Fibroblast of lung (primary cell): ENCODE results near the gene LRFN2. TPM values are rescaled to one million over a fixed set of nuclear protein-coding genes. Genes with fewer than 3 reads are reported as not detected.

ENCODE experiments used
- DNase-seq, 2 donors: peaks; one replicate each; pipeline versions ENCODE4 v3.0.0 to v3.0.0-alpha.2; 2010; ENCODE audit warnings: low read depth in 2 of 2
- H2AFZ ChIP-seq: 2 replicates; pipeline ENCODE4 v1.5.1; 2012; ENCODE audit warnings: low read length, control low read depth, inconsistent platforms
- H3K27ac ChIP-seq: 2 replicates; pipeline ENCODE4 v1.5.1; 2011; ENCODE audit warnings: low read length, control low read depth; ENCODE audit not compliant: insufficient read depth
- H3K27me3 ChIP-seq: 2 replicates; pipeline ENCODE4 v1.5.1; 2011; ENCODE audit warnings: mild to moderate bottlenecking, low read length; ENCODE audit not compliant: control insufficient read depth, insufficient read depth
- H3K36me3 ChIP-seq: 2 replicates; pipeline ENCODE4 v1.5.1; 2011; ENCODE audit warnings: low read length; ENCODE audit not compliant: control insufficient read depth, insufficient read depth
- H3K4me1 ChIP-seq: 2 replicates; pipeline ENCODE4 v1.5.1; 2011; ENCODE audit warnings: low read length; ENCODE audit not compliant: control insufficient read depth, insufficient read depth; ENCODE audit errors: extremely low read depth
- H3K4me2 ChIP-seq: 2 replicates; pipeline ENCODE4 v1.5.1; 2011; ENCODE audit warnings: low read length, control low read depth; ENCODE audit not compliant: insufficient read depth; ENCODE audit errors: extremely low read depth
- H3K4me3 ChIP-seq, 4 experiments: fragments of 200-600 bp in 1 of 4; sonication (generic) in 1 of 4; replicated peaks in 1 of 4; 2 replicates each; pipeline ENCODE4 v1.5.1; 2011 to 2016; ENCODE audit warnings: low read length in 4 of 4, low read depth in 3 of 4, mild to moderate bottlenecking in 3 of 4, control low read depth in 2 of 4, inconsistent platforms in 1 of 4, mixed read lengths in 1 of 4; ENCODE audit not compliant: insufficient read depth in 1 of 4; ENCODE audit errors: control extremely low read depth in 1 of 4
- H3K79me2 ChIP-seq: 2 replicates; pipeline ENCODE4 v1.5.1; 2012; ENCODE audit warnings: mild to moderate bottlenecking, low read length, inconsistent platforms; ENCODE audit not compliant: control insufficient read depth, insufficient read depth
- H3K9ac ChIP-seq: 2 replicates; pipeline ENCODE4 v1.5.1; 2011; ENCODE audit warnings: mild to moderate bottlenecking, low read length, control low read depth; ENCODE audit not compliant: insufficient read depth
- H3K9me3 ChIP-seq: 2 replicates; pipeline ENCODE4 v1.5.1; 2012; ENCODE audit warnings: low read depth, low read length; ENCODE audit not compliant: control insufficient read depth, insufficient read depth
- H4K20me1 ChIP-seq: 2 replicates; pipeline ENCODE4 v1.5.1; 2011; ENCODE audit warnings: low read length; ENCODE audit not compliant: control insufficient read depth, insufficient read depth; ENCODE audit errors: extremely low read depth
- EZH2 ChIP-seq: IDR thresholded peaks from 2 replicates; pipeline ENCODE4 v1.5.1; 2012; ENCODE audit warnings: low read length, control low read depth, mild to moderate bottlenecking; ENCODE audit errors: missing control alignments
- polyA plus RNA-seq, 2 donors: library from polyadenylated mRNA; depleted of rRNA in 1 of 2; stranded (reverse) in 1 of 2; unstranded in 1 of 2; fragments of >200 nt; gene quantifications; 2 replicates each; pipeline ENCODE4 v1.2.1, GENCODE V29; 2011 to 2012; ENCODE audit warnings: missing spikeins in 1 of 2
- total RNA-seq: library from RNA; depleted of rRNA; stranded (reverse); fragments of >200 nt; gene quantifications from 2 replicates; pipeline ENCODE4 v1.2.1, GENCODE V29; 2014
- TF ChIP-seq, protein P1 (sequence below), 2 donors: IDR thresholded peaks in 1 of 2; conservative IDR thresholded peaks in 1 of 2; 1 replicate in 1 of 2; 2 replicates in 1 of 2; pipeline ENCODE4 v1.5.1; 2011 to 2012; ENCODE audit warnings: low read length in 2 of 2, control low read depth in 1 of 2, inconsistent platforms in 1 of 2, low read depth in 1 of 2, mild to moderate bottlenecking in 1 of 2

Gene LRFN2
- total and polyA plus RNA-seq, 2 donors (not counting 1 experiment from before 2014, with no cell fraction given), result not detected

- Histone ChIP-seq H3K4me1 (no peaks in the 10 kb centered on the region), H3K36me3 (no peaks in the 10 kb centered on the region)
- TF ChIP-seq EZH2, result no peak
- TF ChIP-seq, protein P1, sequence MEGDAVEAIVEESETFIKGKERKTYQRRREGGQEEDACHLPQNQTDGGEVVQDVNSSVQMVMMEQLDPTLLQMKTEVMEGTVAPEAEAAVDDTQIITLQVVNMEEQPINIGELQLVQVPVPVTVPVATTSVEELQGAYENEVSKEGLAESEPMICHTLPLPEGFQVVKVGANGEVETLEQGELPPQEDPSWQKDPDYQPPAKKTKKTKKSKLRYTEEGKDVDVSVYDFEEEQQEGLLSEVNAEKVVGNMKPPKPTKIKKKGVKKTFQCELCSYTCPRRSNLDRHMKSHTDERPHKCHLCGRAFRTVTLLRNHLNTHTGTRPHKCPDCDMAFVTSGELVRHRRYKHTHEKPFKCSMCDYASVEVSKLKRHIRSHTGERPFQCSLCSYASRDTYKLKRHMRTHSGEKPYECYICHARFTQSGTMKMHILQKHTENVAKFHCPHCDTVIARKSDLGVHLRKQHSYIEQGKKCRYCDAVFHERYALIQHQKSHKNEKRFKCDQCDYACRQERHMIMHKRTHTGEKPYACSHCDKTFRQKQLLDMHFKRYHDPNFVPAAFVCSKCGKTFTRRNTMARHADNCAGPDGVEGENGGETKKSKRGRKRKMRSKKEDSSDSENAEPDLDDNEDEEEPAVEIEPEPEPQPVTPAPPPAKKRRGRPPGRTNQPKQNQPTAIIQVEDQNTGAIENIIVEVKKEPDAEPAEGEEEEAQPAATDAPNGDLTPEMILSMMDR (conservative IDR thresholded peaks at IDR 0.05 in 1 of 2, IDR thresholded peaks at IDR 0.05 in 1 of 2; ENCODE audit: low read depth in 1 of 2, low read length in 2 of 2), result no peak
Measured at GRCh38 chr6:40393641-40394040, 193.5 kb downstream of the LRFN2 start.

GRCh38 chr6:40392589-40392988 lies 194.6 kb downstream of the LRFN2 start:
- no peaks in the 10 kb centered on the region for H3K79me2 ChIP-seq
- H3K9me3 ChIP-seq, result no peaks in the 10 kb centered on the region
- H3K4me1 ChIP-seq, result no peaks in the 10 kb centered on the region
- no peak overlapping the region for H3K27ac ChIP-seq
- no peak for DNase-seq
- H2AFZ ChIP-seq, result no peak overlapping the region
- TF ChIP-seq, protein P1 (conservative IDR thresholded peaks at IDR 0.05 in 1 of 2, IDR thresholded peaks at IDR 0.05 in 1 of 2; ENCODE audit: low read depth in 1 of 2, low read length in 2 of 2), result no peak
- no peak for TF ChIP-seq EZH2
- no peaks in the 10 kb centered on the region for H3K27me3 ChIP-seq
- H3K4me2 ChIP-seq, result no peak overlapping the region
- H3K9ac ChIP-seq, result no peak overlapping the region
- H3K4me3 ChIP-seq, result no peak overlapping the region
- H4K20me1 ChIP-seq, result no peaks in the 10 kb centered on the region
- no peaks in the 10 kb centered on the region for H3K36me3 ChIP-seq

More at GRCh38 chr6:40393641-40394040, 193.5 kb downstream of the LRFN2 start:
- no peak overlapping the region for H3K4me3 ChIP-seq
- no peaks in the 10 kb centered on the region for H3K9me3 ChIP-seq
- no peaks in the 10 kb centered on the region for H4K20me1 ChIP-seq
- H3K27ac ChIP-seq, result no peak overlapping the region
- H3K79me2 ChIP-seq, result no peaks in the 10 kb centered on the region
- no peak overlapping the region for H3K9ac ChIP-seq
- DNase-seq, result no peak
- no peak overlapping the region for H3K4me2 ChIP-seq
- H3K27me3 ChIP-seq, result no peaks in the 10 kb centered on the region
- H2AFZ ChIP-seq, result no peak overlapping the region

DNA sequence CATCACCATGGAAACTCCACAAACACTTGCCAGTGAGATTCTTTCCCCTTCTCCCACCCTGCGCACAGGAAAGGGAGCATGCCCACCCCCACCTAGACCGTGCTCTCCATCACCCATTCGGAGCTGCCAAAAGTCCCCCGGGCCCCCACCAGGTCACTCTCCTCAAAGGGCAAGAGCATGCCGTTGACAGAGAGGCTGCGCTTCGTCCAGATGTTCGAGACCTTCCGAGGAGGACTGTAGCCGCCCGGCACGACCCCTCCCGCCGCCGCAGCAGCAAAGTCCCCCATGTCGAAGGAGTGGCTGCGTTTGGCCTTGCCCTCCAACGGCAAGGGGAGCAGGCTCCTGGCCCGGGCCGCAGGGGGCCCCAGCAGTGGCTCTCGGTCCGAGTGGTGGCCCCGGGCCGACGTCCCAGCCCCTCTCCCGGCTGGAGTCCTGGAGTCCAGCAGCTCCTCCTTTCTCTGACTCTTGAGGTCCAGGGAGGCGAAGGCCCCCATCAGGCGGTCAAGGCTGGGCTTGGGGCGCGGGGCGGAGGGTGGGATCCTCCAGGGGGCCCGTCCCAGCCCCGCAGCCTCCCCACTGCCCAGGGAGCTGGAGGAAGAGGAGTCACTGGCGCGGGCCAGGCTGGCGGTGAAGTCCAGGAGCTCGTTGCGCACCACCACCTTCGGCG lies 195.2 kb downstream of the LRFN2 start:
- H3K4me2 ChIP-seq, result no peak overlapping the region
- H3K4me3 ChIP-seq, result no peak overlapping the region
- no peak overlapping the region for H2AFZ ChIP-seq
- H3K27me3 ChIP-seq, result no peaks in the 10 kb centered on the region
- no peak overlapping the region for H3K9ac ChIP-seq
- TF ChIP-seq EZH2, result no peak
- TF ChIP-seq, protein P1 (conservative IDR thresholded peaks at IDR 0.05 in 1 of 2, IDR thresholded peaks at IDR 0.05 in 1 of 2; ENCODE audit: low read depth in 1 of 2, low read length in 2 of 2), result no peak
- H3K9me3 ChIP-seq, result no peaks in the 10 kb centered on the region
- H3K79me2 ChIP-seq, result no peaks in the 10 kb centered on the region
- no peak for DNase-seq
- no peaks in the 10 kb centered on the region for H3K4me1 ChIP-seq
- H4K20me1 ChIP-seq, result no peaks in the 10 kb centered on the region
- no peak overlapping the region for H3K27ac ChIP-seq
- no peaks in the 10 kb centered on the region for H3K36me3 ChIP-seq
